ENCODE data around the gene CGN. TPM values are rescaled to one million over a fixed set of nuclear protein-coding genes. Genes with fewer than 3 reads are reported as not detected.

CGN gene
- total RNA-seq, 1 donor from 2014 or later, result 13.0 TPM

DNA sequence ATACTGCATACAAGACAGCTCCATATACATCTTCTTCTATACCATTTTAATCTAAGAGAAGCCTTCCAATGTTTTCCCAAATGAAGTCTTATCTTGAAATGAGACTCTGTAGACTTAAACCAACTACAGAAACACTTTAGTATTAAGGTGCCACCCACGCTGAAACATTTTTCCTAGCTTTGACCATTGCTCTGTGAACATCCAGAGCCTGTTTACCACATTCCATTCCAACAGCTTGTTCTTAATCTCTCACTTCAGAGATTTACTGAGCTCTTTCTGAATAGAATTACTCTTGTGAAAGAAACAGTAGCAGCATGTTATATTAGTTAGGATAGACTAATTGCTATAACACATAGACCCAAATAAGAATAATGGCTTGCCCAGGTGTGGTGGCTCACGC is 32.3 kb upstream of the CGN start:
- no peak overlapping the region for H3K27ac ChIP-seq

DNA sequence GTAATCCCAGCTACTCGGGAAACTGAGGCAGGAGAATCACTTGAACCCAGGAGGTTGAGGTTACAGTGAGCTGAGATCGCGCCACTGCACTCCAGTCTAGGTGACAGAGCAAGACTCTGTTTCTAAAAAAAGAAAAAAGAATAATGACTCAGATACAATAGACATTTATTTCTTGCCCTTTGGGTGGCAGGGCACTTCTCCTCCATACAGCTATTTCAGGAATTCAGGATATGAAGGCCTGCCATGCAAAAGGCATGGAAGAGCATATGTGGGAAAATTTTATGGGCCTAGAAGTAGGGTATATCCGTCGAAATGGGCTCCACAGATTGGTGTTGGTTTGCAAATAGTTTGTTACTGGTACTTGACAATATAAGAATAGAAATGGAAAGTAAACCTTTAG is 31.7 kb upstream of the CGN start:
- intact Hi-C loops (cut with DNase I), result no loop called here
- DNase-seq (ENCODE audit: extremely low spot score in 2 of 2), result no peak
- Histone ChIP-seq H3K27me3 (no peaks in the 10 kb centered on the region), H3K4me3 (no peak overlapping the region), H3K9me3 (no peaks in the 10 kb centered on the region), H3K36me3 (no peaks in the 10 kb centered on the region), H3K4me1 (no peaks in the 10 kb centered on the region), H3K27ac (no peak overlapping the region)
- TF ChIP-seq CTCF (IDR thresholded peaks at IDR 0.05) (no peak), POLR2A (IDR thresholded peaks at IDR 0.05) (no peak), POLR2AphosphoS5 (IDR thresholded peaks at IDR 0.05; ENCODE audit: insufficient read depth in 1 of 2, low read depth in 1 of 2) (no peak)

More for the DNA sequence above, 32.3 kb upstream of the CGN start:
- no peak overlapping the region for H3K4me3 ChIP-seq
- no peaks in the 10 kb centered on the region for H3K4me1 ChIP-seq
- no peak for DNase-seq (ENCODE audit: extremely low spot score in 2 of 2)
- no peak for TF ChIP-seq CTCF (IDR thresholded peaks at IDR 0.05)
- no peak for TF ChIP-seq POLR2A (IDR thresholded peaks at IDR 0.05)
- no peak for TF ChIP-seq POLR2AphosphoS5 (IDR thresholded peaks at IDR 0.05; ENCODE audit: insufficient read depth in 1 of 2, low read depth in 1 of 2)
- H3K9me3 ChIP-seq, result no peaks in the 10 kb centered on the region
- H3K27me3 ChIP-seq, result no peaks in the 10 kb centered on the region
- H3K36me3 ChIP-seq, result no peaks in the 10 kb centered on the region
- intact Hi-C loops (cut with DNase I), result no loop called here

DNA sequence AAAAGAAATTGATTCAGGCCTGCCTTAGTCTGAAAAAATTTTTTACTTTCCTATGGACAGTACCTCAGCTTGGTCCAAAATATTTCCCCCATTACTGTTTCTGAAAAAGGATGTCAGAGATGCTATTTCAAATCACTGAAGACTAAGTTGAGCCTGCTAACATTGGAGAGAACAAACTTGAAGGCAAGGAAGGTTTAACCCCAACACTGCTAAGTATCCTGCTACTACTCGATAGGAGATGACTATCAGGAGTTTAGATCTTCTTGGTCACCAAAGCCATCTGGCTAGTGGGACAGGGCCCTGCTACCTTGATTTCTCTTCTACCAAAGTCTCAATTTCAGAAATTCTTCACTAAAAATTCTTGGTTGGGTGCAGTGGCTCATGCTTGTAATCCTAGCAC is 29.2 kb upstream of the CGN start:
- DNase-seq (ENCODE audit: extremely low spot score in 2 of 2), result no peak
- no peak for TF ChIP-seq CTCF (IDR thresholded peaks at IDR 0.05)
- TF ChIP-seq POLR2A (IDR thresholded peaks at IDR 0.05), result no peak
- no peak for TF ChIP-seq POLR2AphosphoS5 (IDR thresholded peaks at IDR 0.05; ENCODE audit: insufficient read depth in 1 of 2, low read depth in 1 of 2)
- Histone ChIP-seq H3K27me3 (no peaks in the 10 kb centered on the region), H3K27ac (no peak overlapping the region), H3K9me3 (no peaks in the 10 kb centered on the region), H3K4me3 (no peak overlapping the region), H3K36me3 (no peaks in the 10 kb centered on the region), H3K4me1 (no peaks in the 10 kb centered on the region)
- intact Hi-C loops (cut with DNase I), result no loop called here

- Histone ChIP-seq H3K9me3 (no peaks in the 10 kb centered on the region), H3K4me3 (no peak overlapping the region), H3K27ac (no peak overlapping the region), H3K36me3 (no peaks in the 10 kb centered on the region), H3K27me3 (no peaks in the 10 kb centered on the region), H3K4me1 (no peaks in the 10 kb centered on the region)
- no peak for TF ChIP-seq POLR2A (IDR thresholded peaks at IDR 0.05)
- TF ChIP-seq POLR2AphosphoS5 (IDR thresholded peaks at IDR 0.05; ENCODE audit: insufficient read depth in 1 of 2, low read depth in 1 of 2), result no peak
- TF ChIP-seq CTCF (IDR thresholded peaks at IDR 0.05), result no peak
- DNase-seq (ENCODE audit: extremely low spot score in 2 of 2), result no peak
- intact Hi-C loops (cut with DNase I), result no loop called here
These were observed 25.4 kb upstream of the CGN start for GRCh38 chr1:151485685-151486255.

GRCh38 chr1:151486557-151486956 is 24.6 kb upstream of the CGN start:
- no peaks in the 10 kb centered on the region for H3K4me1 ChIP-seq
- intact Hi-C loops (cut with DNase I), result no loop called here
- no peaks in the 10 kb centered on the region for H3K36me3 ChIP-seq
- no peak for DNase-seq (ENCODE audit: extremely low spot score in 2 of 2)
- no peak overlapping the region for H3K4me3 ChIP-seq
- H3K27ac ChIP-seq, result no peak overlapping the region
- no peak for TF ChIP-seq CTCF (IDR thresholded peaks at IDR 0.05)
- H3K9me3 ChIP-seq, result no peaks in the 10 kb centered on the region
- no peaks in the 10 kb centered on the region for H3K27me3 ChIP-seq

All from vagina (tissue), 2 donors.